Lower lobe of right lung (tissue), 2 donors: Measurements from ENCODE around the gene CACNA1B. TPM values are rescaled to one million over a fixed set of nuclear protein-coding genes. Genes with fewer than 3 reads are reported as not detected.

Source experiments
- ATAC-seq, 2 donors: fragments of 200-7000 bp; cut with Tn5 transposase; one replicate each; pipeline ENCODE4 v1.9.1; 2020 to 2022; ENCODE audit warnings: mild to moderate bottlenecking in 2 of 2, moderate library complexity in 2 of 2
- DNase-seq: peaks from one replicate; pipeline ENCODE4 v3.0.0-alpha.2; 2020
- H3K27ac ChIP-seq: fragments of 200-600 bp; one replicate; pipeline ENCODE4 v1.8.0; 2022
- H3K27me3 ChIP-seq: fragments of 200-600 bp; one replicate; pipeline ENCODE4 v1.8.0; 2022; ENCODE audit warnings: low read depth
- H3K36me3 ChIP-seq: fragments of 200-600 bp; one replicate; pipeline ENCODE4 v1.8.0; 2022; ENCODE audit warnings: mild to moderate bottlenecking
- H3K4me1 ChIP-seq: fragments of 200-600 bp; one replicate; pipeline ENCODE4 v1.8.0; 2022
- H3K4me3 ChIP-seq: fragments of 200-600 bp; one replicate; pipeline ENCODE4 v1.8.0; 2022; ENCODE audit warnings: mild to moderate bottlenecking
- H3K9me3 ChIP-seq: fragments of 200-600 bp; one replicate; pipeline ENCODE4 v1.8.0; 2022
- CTCF ChIP-seq: fragments of 200-600 bp; IDR thresholded peaks from one replicate; pipeline ENCODE4 v1.8.0; 2022; ENCODE audit warnings: antibody characterized with exemption, mild to moderate bottlenecking
- intact Hi-C: fragments of 100-400 bp; cut with DNase I; formaldehyde crosslinking; loops from one replicate; pipeline ENCODE4 v1.11.0; 2022
- total RNA-seq: library from RNA; stranded (reverse); fragmentation: NEBNext Ultra II Directional; extraction: Animal tissue kit (Norgen Biotek cat#: 25700); gene quantifications from one replicate; pipeline ENCODE4 v1.2.1, GENCODE V29; 2021
- donor health status: DM: no; HTN: yes; CAD: no; lungs with severe emphysema.

The CACNA1B gene
- total RNA-seq, 1 donor from 2014 or later = 0.06 TPM

- Histone ChIP-seq H3K4me1 (no peaks in the 10 kb centered on the region), H3K27ac (no peak overlapping the region), H3K27me3 (no peaks in the 10 kb centered on the region), H3K36me3 (no peaks in the 10 kb centered on the region), H3K9me3 (peaks cover 4% of the 10 kb centered on the region), H3K4me3 (no peak overlapping the region)
- intact Hi-C loops = no loop called here
- DNase-seq (no peak), ATAC-seq (no peak)
- no peak for TF ChIP-seq CTCF
Observed at GRCh38 chr9:137902646-137903045, 25.1 kb downstream of the CACNA1B start.

DNA sequence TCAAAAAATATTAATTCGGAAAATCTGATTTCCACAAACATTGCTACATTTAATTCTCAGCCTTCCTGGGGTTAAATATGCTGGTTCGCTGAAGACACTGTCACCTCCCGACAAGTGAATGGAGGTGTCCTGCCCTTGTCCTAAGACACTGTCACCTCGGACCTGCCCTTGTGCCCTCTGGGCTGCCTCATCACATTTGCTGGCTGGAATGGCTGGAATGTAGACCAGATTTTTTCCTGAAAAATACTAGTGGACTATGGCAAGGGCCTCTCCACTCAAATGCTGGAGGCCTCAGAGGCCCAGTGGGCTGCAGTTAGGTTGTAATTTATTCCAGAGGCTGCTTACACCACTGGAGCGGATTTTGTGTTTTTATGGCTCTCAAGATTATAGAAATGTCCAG is 28.2 kb downstream of the CACNA1B start:
- Histone ChIP-seq H3K36me3 (no peaks in the 10 kb centered on the region), H3K27ac (no peak overlapping the region), H3K4me3 (no peak overlapping the region), H3K27me3 (no peaks in the 10 kb centered on the region), H3K9me3 (no peaks in the 10 kb centered on the region), H3K4me1 (no peaks in the 10 kb centered on the region)
- DNase-seq = no peak
- intact Hi-C loops = no loop called here
- no peak for ATAC-seq
- TF ChIP-seq CTCF = no peak

DNA sequence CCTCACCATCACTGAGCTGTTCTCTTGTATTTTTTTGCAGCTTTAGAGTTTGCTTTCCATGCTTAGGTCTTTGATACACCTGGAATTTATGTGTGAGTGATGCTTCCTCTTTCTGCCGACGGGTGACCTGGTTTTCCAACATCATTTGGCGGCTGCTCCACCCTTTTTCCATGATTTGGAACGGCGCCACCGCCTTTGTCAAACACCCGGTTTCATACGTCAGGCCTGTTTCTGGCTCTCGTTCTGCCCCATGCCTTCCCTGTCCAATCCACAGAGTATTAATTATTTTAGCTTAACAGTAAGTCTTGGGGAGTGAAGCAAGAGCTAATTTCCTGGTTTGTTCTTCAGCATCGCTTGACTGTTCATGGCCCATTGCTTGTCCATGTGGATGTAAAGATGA is 30.2 kb downstream of the CACNA1B start:
- no peaks in the 10 kb centered on the region for H3K4me1 ChIP-seq
- no peak for TF ChIP-seq CTCF
- H3K4me3 ChIP-seq = no peak overlapping the region
- H3K36me3 ChIP-seq = no peaks in the 10 kb centered on the region
- H3K27ac ChIP-seq = no peak overlapping the region
- DNase-seq = no peak
- no peak for ATAC-seq
- no peaks in the 10 kb centered on the region for H3K27me3 ChIP-seq
- H3K9me3 ChIP-seq = no peaks in the 10 kb centered on the region
- intact Hi-C loops = no loop called here

- no peak overlapping the region for H3K4me3 ChIP-seq
- H3K4me1 ChIP-seq = no peaks in the 10 kb centered on the region
- no peak for DNase-seq
- ATAC-seq = no peak
- TF ChIP-seq CTCF = no peak
- H3K9me3 ChIP-seq = no peaks in the 10 kb centered on the region
- H3K27me3 ChIP-seq = no peaks in the 10 kb centered on the region
- H3K36me3 ChIP-seq = no peaks in the 10 kb centered on the region
- intact Hi-C loops = no loop called here
- no peak overlapping the region for H3K27ac ChIP-seq
Observed at GRCh38 chr9:137912671-137913070, 35.1 kb downstream of the CACNA1B start.

- no peak overlapping the region for H3K4me3 ChIP-seq
- no peaks in the 10 kb centered on the region for H3K27me3 ChIP-seq
- intact Hi-C loops = no loop called here
- no peak for ATAC-seq
- H3K36me3 ChIP-seq = no peaks in the 10 kb centered on the region
- TF ChIP-seq CTCF = no peak
- H3K27ac ChIP-seq = no peak overlapping the region
- no peaks in the 10 kb centered on the region for H3K9me3 ChIP-seq
- no peak for DNase-seq
- no peaks in the 10 kb centered on the region for H3K4me1 ChIP-seq
Observed at GRCh38 chr9:137913132-137913531, 35.5 kb downstream of the CACNA1B start.
